Activated gamma-delta T cell (primary cell): ENCODE data around the gene CXXC5.

ENCODE experiments used
- DNase-seq: peaks from one replicate; lab custom pipeline; 2025; lab: John Stamatoyannopoulos, UW

The CXXC5 gene

GRCh38 chr5:139666551-139666950, 18.4 kb downstream of the CXXC5 start:
- DNase-seq, result no peak

- no peak for DNase-seq
Observed at GRCh38 chr5:139667001-139667729, 19.0 kb downstream of the CXXC5 start.

GRCh38 chr5:139667730-139668063, 19.5 kb downstream of the CXXC5 start:
- DNase-seq, result no peak

GRCh38 chr5:139668064-139668880, 20.1 kb downstream of the CXXC5 start:
- DNase-seq, result peak; percentile 15

DNA sequence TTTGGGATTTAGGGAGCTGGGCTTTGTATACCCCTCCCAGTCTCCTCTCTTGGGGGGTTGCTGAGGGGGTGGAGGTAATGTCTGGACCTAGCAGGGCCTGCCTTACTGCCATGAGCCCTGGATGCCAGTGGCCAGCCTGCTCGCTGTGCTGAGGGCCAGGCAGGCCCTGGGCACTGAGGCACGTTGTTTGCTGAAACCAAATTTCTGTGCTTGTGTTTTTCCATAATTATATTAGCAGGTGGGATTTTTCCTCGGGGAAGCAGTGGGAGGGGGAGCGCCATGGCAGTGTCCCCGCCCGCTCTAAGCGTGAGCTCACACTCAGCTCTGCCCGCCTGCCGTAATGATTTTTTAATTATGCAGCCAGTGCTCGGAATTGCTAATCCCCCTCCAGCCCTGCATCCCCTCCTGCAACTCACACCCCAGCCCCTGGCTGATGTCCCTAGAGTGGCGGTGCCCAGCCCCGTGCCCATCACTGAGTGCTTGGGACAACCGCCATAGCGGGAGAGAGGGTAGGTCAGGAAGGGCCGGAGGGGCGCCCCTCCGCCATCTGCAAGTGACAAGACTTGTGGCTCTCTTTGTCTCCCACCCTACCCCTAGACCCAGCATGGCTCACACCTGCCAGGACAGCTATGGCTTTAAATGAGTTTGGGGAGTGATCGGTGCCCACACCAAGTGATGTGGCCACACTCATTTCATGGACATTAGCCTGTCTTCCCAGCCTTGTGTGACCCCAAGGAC, 20.9 kb downstream of the CXXC5 start:
- DNase-seq, result no peak

- peak; percentile 27 for DNase-seq
Observed at GRCh38 chr5:139669662-139670368, 21.7 kb downstream of the CXXC5 start.

GRCh38 chr5:139670369-139671095, 22.4 kb downstream of the CXXC5 start:
- DNase-seq, result no peak

GRCh38 chr5:139671096-139671841, 23.1 kb downstream of the CXXC5 start:
- no peak for DNase-seq

- no peak for DNase-seq
Observed at GRCh38 chr5:139675213-139675612, 27.1 kb downstream of the CXXC5 start.

- no peak for DNase-seq
Observed at GRCh38 chr5:139675825-139676224, 27.7 kb downstream of the CXXC5 start.

GRCh38 chr5:139676406-139676805, 28.3 kb downstream of the CXXC5 start:
- DNase-seq, result no peak

- DNase-seq, result no peak
Observed at GRCh38 chr5:139676951-139677735, 29.0 kb downstream of the CXXC5 start.

- no peak for DNase-seq
Observed at GRCh38 chr5:139677736-139678613, 29.8 kb downstream of the CXXC5 start.

- no peak for DNase-seq
Observed at GRCh38 chr5:139678751-139679750, 30.9 kb downstream of the CXXC5 start.

DNA sequence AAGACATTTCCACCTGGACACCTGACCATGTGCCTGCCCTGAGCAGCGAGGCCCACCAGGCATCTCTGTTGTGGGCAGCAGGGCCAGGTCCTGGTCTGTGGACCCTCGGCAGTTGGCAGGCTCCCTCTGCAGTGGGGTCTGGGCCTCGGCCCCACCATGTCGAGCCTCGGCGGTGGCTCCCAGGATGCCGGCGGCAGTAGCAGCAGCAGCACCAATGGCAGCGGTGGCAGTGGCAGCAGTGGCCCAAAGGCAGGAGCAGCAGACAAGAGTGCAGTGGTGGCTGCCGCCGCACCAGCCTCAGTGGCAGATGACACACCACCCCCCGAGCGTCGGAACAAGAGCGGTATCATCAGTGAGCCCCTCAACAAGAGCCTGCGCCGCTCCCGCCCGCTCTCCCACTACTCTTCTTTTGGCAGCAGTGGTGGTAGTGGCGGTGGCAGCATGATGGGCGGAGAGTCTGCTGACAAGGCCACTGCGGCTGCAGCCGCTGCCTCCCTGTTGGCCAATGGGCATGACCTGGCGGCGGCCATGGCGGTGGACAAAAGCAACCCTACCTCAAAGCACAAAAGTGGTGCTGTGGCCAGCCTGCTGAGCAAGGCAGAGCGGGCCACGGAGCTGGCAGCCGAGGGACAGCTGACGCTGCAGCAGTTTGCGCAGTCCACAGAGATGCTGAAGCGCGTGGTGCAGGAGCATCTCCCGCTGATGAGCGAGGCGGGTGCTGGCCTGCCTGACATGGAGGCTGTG, 32.4 kb downstream of the CXXC5 start:
- DNase-seq, result no peak

- DNase-seq, result no peak
Observed at GRCh38 chr5:139681112-139681458, 32.9 kb downstream of the CXXC5 start.

- no peak for DNase-seq
Observed at GRCh38 chr5:139681466-139681865, 33.3 kb downstream of the CXXC5 start.
